Measurements from ENCODE around the gene GADD45G. TPM values are rescaled to one million over a fixed set of nuclear protein-coding genes. Genes with fewer than 3 reads are reported as not detected.
A peak's percentile ranks its signal among the peaks of the same experiment; 100 is the strongest.

GADD45G gene
- total RNA-seq, 4 donors from 2014 or later: 8.3 to 27.2 (median 14.4) TPM

GRCh38 chr9:89597711-89598362 is 7.0 kb upstream of the GADD45G start:
- no peak overlapping the region for H3K27ac ChIP-seq
- no peaks in the 10 kb centered on the region for H3K4me1 ChIP-seq
- H3K4me3 ChIP-seq (replicated peaks in 1 of 3): no peak overlapping the region
- DNase-seq: peak; percentile 61 to 63
- WGBS, 2 donors: 51 to 92% methylated on average over 2 to 7 of the region's 7 CpGs
- H3K36me3 ChIP-seq: no peaks in the 10 kb centered on the region
- peak; percentile 34 to 91 (median 86) for TF ChIP-seq CTCF (IDR thresholded peaks at IDR 0.05)
- no peak for TF ChIP-seq POLR2A (IDR thresholded peaks at IDR 0.05)
- no peaks in the 10 kb centered on the region for H3K9me3 ChIP-seq
- intact Hi-C loops (cut with DNase I): loop anchor here (10.0 kb wide), 1 partner anchor 1267 kb away; no protein-coding TSS in a partner anchor
- H3K27me3 ChIP-seq: no peaks in the 10 kb centered on the region

- no peak overlapping the region for H3K4me3 ChIP-seq (replicated peaks in 1 of 3)
- H3K4me1 ChIP-seq: peaks cover 2 to 3% of the 10 kb centered on the region in 2 donors
- no peak for DNase-seq
- H3K9me3 ChIP-seq: no peaks in the 10 kb centered on the region
- TF ChIP-seq POLR2A (IDR thresholded peaks at IDR 0.05) (no peak), CTCF (IDR thresholded peaks at IDR 0.05) (no peak)
- intact Hi-C loops (cut with DNase I): loop anchor here (10.0 kb wide), 1 partner anchor 1266 kb away; no protein-coding TSS in a partner anchor
- H3K27me3 ChIP-seq: no peaks in the 10 kb centered on the region
- WGBS, 2 donors: 0 to 3% methylated on average over 2 of the region's 2 CpGs
- no peaks in the 10 kb centered on the region for H3K36me3 ChIP-seq
- H3K27ac ChIP-seq: no peak overlapping the region
Measured at GRCh38 chr9:89598363-89598713, 6.5 kb upstream of the GADD45G start.

GRCh38 chr9:89598926-89599325 is 5.9 kb upstream of the GADD45G start:
- Histone ChIP-seq H3K27me3 (no peaks in the 10 kb centered on the region), H3K27ac (no peak overlapping the region), H3K9me3 (no peaks in the 10 kb centered on the region), H3K36me3 (no peaks in the 10 kb centered on the region), H3K4me3 (replicated peaks in 1 of 3) (no peak overlapping the region), H3K4me1 (peaks cover 8 to 9% of the 10 kb centered on the region in 2 donors)
- DNase-seq: no peak
- intact Hi-C loops (cut with DNase I): loop anchor here (10.0 kb wide), 1 partner anchor 1266 kb away; no protein-coding TSS in a partner anchor
- 63 to 74% methylated on average over 10 of the region's 10 CpGs for WGBS, 2 donors
- TF ChIP-seq POLR2A (IDR thresholded peaks at IDR 0.05): no peak
- TF ChIP-seq CTCF (IDR thresholded peaks at IDR 0.05): no peak

- H3K27me3 ChIP-seq: no peaks in the 10 kb centered on the region
- 61 to 77% methylated on average over 6 of the region's 6 CpGs for WGBS, 2 donors
- no peak for DNase-seq
- H3K4me3 ChIP-seq (replicated peaks in 1 of 3): no peak overlapping the region
- H3K9me3 ChIP-seq: no peaks in the 10 kb centered on the region
- TF ChIP-seq POLR2A (IDR thresholded peaks at IDR 0.05) (no peak), CTCF (IDR thresholded peaks at IDR 0.05) (no peak)
- no peaks in the 10 kb centered on the region for H3K36me3 ChIP-seq
- H3K4me1 ChIP-seq: peaks cover 14 to 15% of the 10 kb centered on the region in 2 donors
- no peak overlapping the region for H3K27ac ChIP-seq
- intact Hi-C loops (cut with DNase I): loop anchor here (5.0 kb wide), 1 partner anchor 321 kb away; no protein-coding TSS in a partner anchor
Measured at GRCh38 chr9:89600831-89601230, 4.0 kb upstream of the GADD45G start.

- H3K4me1 ChIP-seq: peaks cover 14 to 18% of the 10 kb centered on the region in 2 donors
- no peaks in the 10 kb centered on the region for H3K9me3 ChIP-seq
- intact Hi-C loops (cut with DNase I): loop anchor here (5.0 kb wide), 1 partner anchor 321 kb away; no protein-coding TSS in a partner anchor
- no peak overlapping the region for H3K27ac ChIP-seq
- no peak for TF ChIP-seq CTCF (IDR thresholded peaks at IDR 0.05)
- no peak for TF ChIP-seq POLR2A (IDR thresholded peaks at IDR 0.05)
- WGBS, 2 donors: 86 to 88% methylated on average over 5 of the region's 5 CpGs
- no peaks in the 10 kb centered on the region for H3K36me3 ChIP-seq
- H3K27me3 ChIP-seq: no peaks in the 10 kb centered on the region
- H3K4me3 ChIP-seq (replicated peaks in 1 of 3): no peak overlapping the region
- no peak for DNase-seq
Measured at GRCh38 chr9:89601306-89601705, 3.5 kb upstream of the GADD45G start.

Measured in thyroid gland (tissue), 4 donors.